CD14-positive monocyte (primary cell): ENCODE results near the gene CACNA1C. TPM values are rescaled to one million over a fixed set of nuclear protein-coding genes. Genes with fewer than 3 reads are reported as not detected.
"Not testable (repeated sequence)": the region's sequence is repeated elsewhere in the genome, so short reads cannot be mapped to it uniquely, and the experiment has no call there.

ENCODE experiments used
- DNase-seq, 3 donors: peaks; one replicate each; pipeline ENCODE4 v3.0.0-alpha.2; 2011 to 2022
- H2AFZ ChIP-seq: 2 replicates; pipeline ENCODE4 v1.6.0; 2012; ENCODE audit warnings: mild to moderate bottlenecking, low read depth, low read length, inconsistent platforms; ENCODE audit not compliant: insufficient read depth, poor library complexity, severe bottlenecking
- H3K27ac ChIP-seq, 2 donors: 1 replicate in 1 of 2; 2 replicates in 1 of 2; pipeline ENCODE4 v1.5.1; 2012 to 2013; ENCODE audit warnings: low read length in 2 of 2, control low read depth in 1 of 2, inconsistent platforms in 1 of 2, low read depth in 1 of 2, mild to moderate bottlenecking in 1 of 2
- H3K27me3 ChIP-seq, 2 donors: one replicate each; pipeline versions ENCODE4 v1.6.0 to v1.6.1; 2011 to 2013; ENCODE audit warnings: low read length in 2 of 2; ENCODE audit not compliant: control insufficient read depth in 2 of 2, insufficient read depth in 2 of 2
- H3K36me3 ChIP-seq, 2 donors: replicated peaks in 1 of 2; 1 replicate in 1 of 2; 2 replicates in 1 of 2; pipeline versions ENCODE4 v1.5.1 to v1.6.1; 2012 to 2013; ENCODE audit warnings: low read length in 2 of 2, control low read depth in 1 of 2, inconsistent platforms in 1 of 2, mild to moderate bottlenecking in 1 of 2; ENCODE audit not compliant: insufficient read depth in 2 of 2, control insufficient read depth in 1 of 2
- H3K4me1 ChIP-seq, 2 donors: 1 replicate in 1 of 2; 2 replicates in 1 of 2; pipeline versions ENCODE4 v1.5.1 to v1.6.1; 2012 to 2013; ENCODE audit warnings: low read length in 2 of 2, control low read depth in 1 of 2, inconsistent platforms in 1 of 2, mild to moderate bottlenecking in 1 of 2, moderate library complexity in 1 of 2; ENCODE audit not compliant: insufficient read depth in 2 of 2, control insufficient read depth in 1 of 2
- H3K4me2 ChIP-seq: replicated peaks from 2 replicates; pipeline ENCODE3; 2012; ENCODE audit warnings: low read length, moderate library complexity, mild to moderate bottlenecking; ENCODE audit not compliant: poor library complexity, severe bottlenecking; ENCODE audit errors: extremely low read depth
- H3K4me3 ChIP-seq, 3 experiments: fragments of 200-600 bp in 1 of 3; sonication (generic) in 1 of 3; replicated peaks in 1 of 3; 1 replicate in 2 of 3; 2 replicates in 1 of 3; pipeline ENCODE4 v1.5.1; 2011 to 2013; ENCODE audit warnings: low read length in 3 of 3, mild to moderate bottlenecking in 3 of 3, control low read depth in 2 of 3, low read depth in 2 of 3, inconsistent platforms in 1 of 3, moderate library complexity in 1 of 3
- H3K79me2 ChIP-seq: 2 replicates; pipeline ENCODE4 v1.6.0; 2012; ENCODE audit warnings: mild to moderate bottlenecking, control low read depth, inconsistent platforms, low read length, moderate library complexity; ENCODE audit not compliant: insufficient read depth
- H3K9ac ChIP-seq: 2 replicates; pipeline ENCODE4 v1.6.0; 2017; ENCODE audit warnings: low read length, mild to moderate bottlenecking; ENCODE audit not compliant: insufficient read depth, poor library complexity, severe bottlenecking
- H3K9me3 ChIP-seq, 2 donors: replicated peaks in 1 of 2; 1 replicate in 1 of 2; 2 replicates in 1 of 2; pipeline versions ENCODE4 v1.5.1 to v1.6.1; 2012 to 2013; ENCODE audit warnings: low read length in 2 of 2, control low read depth in 1 of 2; ENCODE audit not compliant: control insufficient read depth in 1 of 2, insufficient read depth in 1 of 2
- H4K20me1 ChIP-seq: 2 replicates; pipeline ENCODE4 v1.6.0; 2012; ENCODE audit warnings: mild to moderate bottlenecking, low read length, control low read depth, moderate library complexity; ENCODE audit not compliant: insufficient read depth
- H3K27ac Mint-ChIP-seq, 7 donors: one replicate each; pipeline ENCODE4 v1.8.0; 2020; ENCODE audit warnings: mild to moderate bottlenecking in 7 of 7, mixed read lengths in 7 of 7, moderate library complexity in 6 of 7, inconsistent platforms in 2 of 7
- H3K27me3 Mint-ChIP-seq, 3 donors: one replicate each; pipeline ENCODE4 v1.8.0; 2021 to 2022; ENCODE audit warnings: low read depth in 3 of 3, mild to moderate bottlenecking in 3 of 3, mixed read lengths in 3 of 3, moderate library complexity in 3 of 3, inconsistent platforms in 1 of 3
- H3K36me3 Mint-ChIP-seq, 2 donors: one replicate each; pipeline ENCODE4 v1.8.0; 2020; ENCODE audit warnings: mixed read lengths in 2 of 2, inconsistent platforms in 1 of 2, mild to moderate bottlenecking in 1 of 2
- H3K4me1 Mint-ChIP-seq: one replicate; pipeline ENCODE4 v1.8.0; 2020; ENCODE audit warnings: mild to moderate bottlenecking, mixed read lengths
- H3K4me3 Mint-ChIP-seq, 2 donors: one replicate each; pipeline ENCODE4 v1.8.0; 2020; ENCODE audit warnings: mild to moderate bottlenecking in 2 of 2, mixed read lengths in 2 of 2, moderate library complexity in 1 of 2
- H3K9me3 Mint-ChIP-seq, 7 donors: one replicate each; pipeline ENCODE4 v1.8.0; 2020 to 2022; ENCODE audit warnings: mixed read lengths in 7 of 7, mild to moderate bottlenecking in 6 of 7, moderate library complexity in 6 of 7, inconsistent platforms in 2 of 7
- WGBS: methylation state at CpG from one replicate; pipeline ENCODE4 v1.1.5; 2013; ENCODE audit warnings: missing lambda C conversion rate; ENCODE audit not compliant: insufficient coverage; 5-methylcytosine and 5-hydroxymethylcytosine counted together
- intact Hi-C, 2 donors: fragments of 100-400 bp; cut with micrococcal nuclease; formaldehyde crosslinking; loops; one replicate each; pipeline versions ENCODE4 v1.15.0 to v1.15.1; 2023
- polyA plus RNA-seq, 3 donors: library from polyadenylated mRNA; depleted of rRNA in 1 of 3; unstranded in 2 of 3; stranded (reverse) in 1 of 3; fragments of 300-500 nt in 2 of 3; fragments of >200 nt in 1 of 3; fragmentation: Illumina TruSeq in 2 of 3; gene quantifications; 1 replicate in 2 of 3; 2 replicates in 1 of 3; pipeline ENCODE4 v1.2.3, GENCODE V29; 2012 to 2021
- TF ChIP-seq, protein P1 (sequence below): fragments of 200-600 bp; IDR thresholded peaks from one replicate; pipeline ENCODE4 v1.8.0; 2022; ENCODE audit warnings: antibody characterized with exemption, mild to moderate bottlenecking

Gene CACNA1C
- polyA plus RNA-seq, 3 donors = not detected

DNA sequence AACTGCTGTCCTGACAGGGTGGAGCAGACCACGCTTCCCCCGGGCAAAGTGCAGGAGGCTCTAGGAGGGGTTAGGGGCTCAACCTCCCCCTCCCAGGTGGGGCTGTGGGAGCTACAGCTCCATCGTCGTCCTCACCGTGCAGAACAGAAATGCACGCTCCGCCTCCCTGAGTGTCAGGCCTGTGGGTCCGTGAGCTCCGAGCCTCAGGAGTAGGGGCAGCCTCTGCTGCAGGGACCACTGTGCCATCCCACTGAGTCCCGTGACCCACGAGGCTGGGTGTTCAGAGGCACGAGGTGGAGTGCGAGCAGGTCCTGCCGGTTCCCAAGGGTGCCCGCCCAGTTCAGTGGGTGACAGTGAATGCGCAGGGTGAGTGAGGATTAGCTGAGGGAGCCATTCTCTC lies 48.6 kb downstream of the CACNA1C start:
- TF ChIP-seq, protein P1, sequence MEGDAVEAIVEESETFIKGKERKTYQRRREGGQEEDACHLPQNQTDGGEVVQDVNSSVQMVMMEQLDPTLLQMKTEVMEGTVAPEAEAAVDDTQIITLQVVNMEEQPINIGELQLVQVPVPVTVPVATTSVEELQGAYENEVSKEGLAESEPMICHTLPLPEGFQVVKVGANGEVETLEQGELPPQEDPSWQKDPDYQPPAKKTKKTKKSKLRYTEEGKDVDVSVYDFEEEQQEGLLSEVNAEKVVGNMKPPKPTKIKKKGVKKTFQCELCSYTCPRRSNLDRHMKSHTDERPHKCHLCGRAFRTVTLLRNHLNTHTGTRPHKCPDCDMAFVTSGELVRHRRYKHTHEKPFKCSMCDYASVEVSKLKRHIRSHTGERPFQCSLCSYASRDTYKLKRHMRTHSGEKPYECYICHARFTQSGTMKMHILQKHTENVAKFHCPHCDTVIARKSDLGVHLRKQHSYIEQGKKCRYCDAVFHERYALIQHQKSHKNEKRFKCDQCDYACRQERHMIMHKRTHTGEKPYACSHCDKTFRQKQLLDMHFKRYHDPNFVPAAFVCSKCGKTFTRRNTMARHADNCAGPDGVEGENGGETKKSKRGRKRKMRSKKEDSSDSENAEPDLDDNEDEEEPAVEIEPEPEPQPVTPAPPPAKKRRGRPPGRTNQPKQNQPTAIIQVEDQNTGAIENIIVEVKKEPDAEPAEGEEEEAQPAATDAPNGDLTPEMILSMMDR = no peak
- no peaks in the 10 kb centered on the region for H3K4me1 Mint-ChIP-seq
- Histone ChIP-seq H3K36me3 (no peaks in the 10 kb centered on the region), H2AFZ (no peak overlapping the region), H3K27ac (no peak overlapping the region), H3K4me1 (no peaks in the 10 kb centered on the region), H3K9ac (no peak overlapping the region), H3K4me2 (no peak overlapping the region), H3K4me3 (no peak overlapping the region), H3K9me3 (no peaks in the 10 kb centered on the region), H4K20me1 (no peaks in the 10 kb centered on the region), H3K27me3 (no peaks in the 10 kb centered on the region), H3K79me2 (no peaks in the 10 kb centered on the region)
- 95% methylated on average over 16 of the region's 16 CpGs for WGBS
- H3K4me3 Mint-ChIP-seq = no peak overlapping the region
- peaks cover 2 to 9% (median 4%) of the 10 kb centered on the region in 3 donors for H3K27me3 Mint-ChIP-seq
- no peak for DNase-seq
- no peak overlapping the region for H3K27ac Mint-ChIP-seq
- no peaks in the 10 kb centered on the region for H3K36me3 Mint-ChIP-seq
- intact Hi-C loops = no loop called here
- peaks cover 0 to 7% (median 3%) of the 10 kb centered on the region in 7 donors for H3K9me3 Mint-ChIP-seq

DNA sequence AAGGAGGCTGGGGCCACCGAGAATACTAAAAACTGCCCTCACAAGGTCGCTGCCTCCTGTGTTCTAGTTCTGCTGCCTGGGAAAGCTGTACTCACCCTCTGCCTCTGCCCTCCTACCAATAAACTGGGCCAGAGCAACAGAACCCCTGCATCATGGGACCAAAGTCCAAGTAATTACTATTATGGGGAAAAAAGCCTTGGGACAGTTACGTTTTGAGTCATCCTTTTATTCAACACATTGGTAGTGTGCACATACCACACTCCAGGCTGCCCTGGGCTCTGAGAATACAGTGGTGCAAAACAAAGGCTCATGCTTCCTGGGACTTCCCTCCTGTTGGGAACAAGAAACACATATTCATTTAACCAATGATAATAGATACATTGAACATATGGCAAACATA lies 49.0 kb downstream of the CACNA1C start:
- Mint-ChIP-seq H3K4me1 (no peaks in the 10 kb centered on the region), H3K27ac (no peak overlapping the region), H3K27me3 (peaks cover 2 to 9% (median 4%) of the 10 kb centered on the region in 3 donors), H3K9me3 (peaks cover 0 to 7% (median 3%) of the 10 kb centered on the region in 7 donors), H3K36me3 (no peaks in the 10 kb centered on the region), H3K4me3 (no peak overlapping the region)
- Histone ChIP-seq H3K9ac (no peak overlapping the region), H4K20me1 (no peaks in the 10 kb centered on the region), H3K79me2 (no peaks in the 10 kb centered on the region), H3K36me3 (no peaks in the 10 kb centered on the region), H2AFZ (no peak overlapping the region), H3K4me2 (no peak overlapping the region), H3K9me3 (no peaks in the 10 kb centered on the region), H3K27ac (no peak overlapping the region), H3K4me3 (no peak overlapping the region), H3K4me1 (no peaks in the 10 kb centered on the region), H3K27me3 (no peaks in the 10 kb centered on the region)
- no CpG with 5 or more reads among the region's 3 CpGs for WGBS
- TF ChIP-seq, protein P1 = no peak
- DNase-seq = no peak
- intact Hi-C loops = no loop called here

DNA sequence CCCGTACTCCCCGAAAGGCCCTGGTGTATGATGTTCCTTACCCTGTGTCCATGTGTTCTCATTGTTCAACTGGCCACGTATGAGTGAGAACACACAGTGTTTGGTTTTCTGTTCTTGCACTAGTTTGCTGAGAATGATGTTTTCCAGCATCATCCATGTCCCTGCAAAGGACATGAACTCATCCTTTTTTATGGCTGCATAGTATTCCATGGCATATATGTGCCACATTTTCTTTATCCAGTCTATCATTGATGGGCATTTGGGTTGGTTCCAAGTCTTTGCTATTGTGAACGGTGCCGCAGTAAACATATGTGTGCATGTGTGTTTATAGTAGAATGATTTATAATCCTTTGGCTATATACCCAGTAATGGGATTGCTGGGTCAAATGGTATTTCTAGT lies 49.9 kb downstream of the CACNA1C start:
- WGBS = 92% methylated on average over 2 of the region's 5 CpGs
- H3K4me1 Mint-ChIP-seq, H3K27ac Mint-ChIP-seq, H3K36me3 Mint-ChIP-seq, H3K9ac ChIP-seq, H3K27me3 ChIP-seq, H3K4me2 ChIP-seq, H3K27ac ChIP-seq, H3K36me3 ChIP-seq, H4K20me1 ChIP-seq, H3K9me3 ChIP-seq, H3K4me3 Mint-ChIP-seq, DNase-seq, H3K9me3 Mint-ChIP-seq, H3K79me2 ChIP-seq, H2AFZ ChIP-seq, H3K27me3 Mint-ChIP-seq, intact Hi-C loops, H3K4me1 ChIP-seq, H3K4me3 ChIP-seq: not testable (repeated sequence)
